ENCODE measurements around the gene PTGIR. TPM values are rescaled to one million over a fixed set of nuclear protein-coding genes. Genes with fewer than 3 reads are reported as not detected.
A peak's percentile ranks its signal among the peaks of the same experiment; 100 is the strongest.

PTGIR gene
- total RNA-seq, 1 experiment from 2014 or later = 0.24 TPM

DNA sequence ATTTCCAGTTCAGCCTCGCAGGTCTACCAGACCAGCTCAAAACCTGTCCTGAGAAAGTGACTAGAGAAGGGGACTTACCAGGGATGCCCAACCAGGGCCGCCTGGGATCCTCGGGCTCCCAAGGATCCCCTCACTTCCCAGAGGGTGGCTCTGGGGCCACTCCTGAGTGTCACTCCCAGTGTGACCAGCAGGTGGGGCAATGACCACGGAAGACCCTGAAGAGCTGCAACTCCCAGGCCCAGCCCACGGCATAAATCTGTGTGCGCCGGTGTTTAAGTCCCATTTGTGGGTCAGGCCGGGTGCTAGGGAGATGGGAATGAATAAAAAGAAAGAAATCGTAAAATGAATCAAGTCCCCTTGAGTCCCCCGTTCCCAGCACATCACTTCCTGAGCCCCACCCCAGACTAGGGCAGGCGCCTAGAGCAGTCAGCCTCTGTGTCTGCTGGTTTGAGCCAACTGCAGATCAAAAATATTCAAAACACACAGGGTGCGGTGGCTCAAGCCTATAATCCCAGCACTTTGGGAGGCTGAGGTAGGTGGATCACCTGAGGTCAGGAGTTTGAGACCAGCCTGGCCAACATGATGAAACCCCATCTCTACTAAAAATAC is 10.7 kb downstream of the PTGIR start:
- Mint-ChIP-seq H3K4me1 (peaks cover 9% of the 10 kb centered on the region), H3K27me3 (ENCODE audit: low read depth) (peaks cover 3% of the 10 kb centered on the region; the same call in 1 of the 2 replicates), H3K36me3 (peaks cover 8% of the 10 kb centered on the region), H3K9me3 (no peaks in the 10 kb centered on the region), H3K27ac (no peak overlapping the region), H3K4me3 (0 out of 2 replicates have a peak overlapping the region, but pooled peaks have one; percentile 24)
- DNase-seq (ENCODE audit: low spot score) (peak; percentile 93), ATAC-seq (peak; percentile 88)
- CTCF ChIA-PET = interaction anchor here (0.6 to 13.2 kb wide), 27 partner anchors 9 to 1108 kb away, joined by 3 to 484 read pairs (median 6); partner anchors contain the start of genes CALM3, DACT3, PTGIR and SLC1A5
- POLR2A ChIA-PET = no interaction called here
- TF ChIP-seq, protein P1, sequence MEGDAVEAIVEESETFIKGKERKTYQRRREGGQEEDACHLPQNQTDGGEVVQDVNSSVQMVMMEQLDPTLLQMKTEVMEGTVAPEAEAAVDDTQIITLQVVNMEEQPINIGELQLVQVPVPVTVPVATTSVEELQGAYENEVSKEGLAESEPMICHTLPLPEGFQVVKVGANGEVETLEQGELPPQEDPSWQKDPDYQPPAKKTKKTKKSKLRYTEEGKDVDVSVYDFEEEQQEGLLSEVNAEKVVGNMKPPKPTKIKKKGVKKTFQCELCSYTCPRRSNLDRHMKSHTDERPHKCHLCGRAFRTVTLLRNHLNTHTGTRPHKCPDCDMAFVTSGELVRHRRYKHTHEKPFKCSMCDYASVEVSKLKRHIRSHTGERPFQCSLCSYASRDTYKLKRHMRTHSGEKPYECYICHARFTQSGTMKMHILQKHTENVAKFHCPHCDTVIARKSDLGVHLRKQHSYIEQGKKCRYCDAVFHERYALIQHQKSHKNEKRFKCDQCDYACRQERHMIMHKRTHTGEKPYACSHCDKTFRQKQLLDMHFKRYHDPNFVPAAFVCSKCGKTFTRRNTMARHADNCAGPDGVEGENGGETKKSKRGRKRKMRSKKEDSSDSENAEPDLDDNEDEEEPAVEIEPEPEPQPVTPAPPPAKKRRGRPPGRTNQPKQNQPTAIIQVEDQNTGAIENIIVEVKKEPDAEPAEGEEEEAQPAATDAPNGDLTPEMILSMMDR (IDR thresholded peaks at IDR 0.05) = peak; percentile 88
- TF ChIP-seq IRF2 (CRISPR knock-in tag; IDR thresholded peaks at IDR 0.05; ENCODE audit: borderline replicate concordance, low read depth) = no peak

GRCh38 chr19:46613525-46613924 is 11.4 kb downstream of the PTGIR start:
- H3K27me3 Mint-ChIP-seq (ENCODE audit: low read depth) = peaks cover 3% of the 10 kb centered on the region; the same call in 1 of the 2 replicates
- DNase-seq (ENCODE audit: low spot score) (no peak), ATAC-seq (no peak)
- POLR2A ChIA-PET = interaction anchor here (1.2 kb wide), 1 partner anchor 13 kb away, joined by 5 read pairs; the partner anchor contains the start of gene CALM3
- H3K36me3 Mint-ChIP-seq = peaks cover 15% of the 10 kb centered on the region
- H3K9me3 Mint-ChIP-seq = no peaks in the 10 kb centered on the region
- CTCF ChIA-PET = interaction anchor here (0.6 to 13.2 kb wide), 22 partner anchors 9 to 1009 kb away, joined by 3 to 484 read pairs (median 6); partner anchors contain the start of genes CALM3, DACT3, PTGIR and SLC1A5
- H3K4me3 Mint-ChIP-seq = no peak overlapping the region
- no peak overlapping the region for H3K27ac Mint-ChIP-seq
- TF ChIP-seq, protein P2, sequence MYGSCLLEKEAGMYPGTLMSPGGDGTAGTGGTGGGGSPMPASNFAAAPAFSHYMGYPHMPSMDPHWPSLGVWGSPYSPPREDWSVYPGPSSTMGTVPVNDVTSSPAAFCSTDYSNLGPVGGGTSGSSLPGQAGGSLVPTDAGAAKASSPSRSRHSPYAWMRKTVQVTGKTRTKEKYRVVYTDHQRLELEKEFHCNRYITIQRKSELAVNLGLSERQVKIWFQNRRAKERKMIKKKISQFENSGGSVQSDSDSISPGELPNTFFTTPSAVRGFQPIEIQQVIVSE (CRISPR knock-in tag; IDR thresholded peaks at IDR 0.05; ENCODE audit: borderline replicate concordance) = no peak
- TF ChIP-seq FOXP1 (CRISPR knock-in tag; IDR thresholded peaks at IDR 0.05; ENCODE audit: borderline replicate concordance) (no peak), USF1 (CRISPR knock-in tag; IDR thresholded peaks at IDR 0.05) (no peak), FOXK1 (CRISPR knock-in tag; IDR thresholded peaks at IDR 0.05) (no peak), GTF2I (CRISPR knock-in tag; conservative IDR thresholded peaks at IDR 0.05) (no peak), EMX1 (CRISPR knock-in tag; IDR thresholded peaks at IDR 0.05) (no peak), ZNF138 (CRISPR knock-in tag; conservative IDR thresholded peaks at IDR 0.05) (no peak)
- H3K4me1 Mint-ChIP-seq = peaks cover 9% of the 10 kb centered on the region

DNA sequence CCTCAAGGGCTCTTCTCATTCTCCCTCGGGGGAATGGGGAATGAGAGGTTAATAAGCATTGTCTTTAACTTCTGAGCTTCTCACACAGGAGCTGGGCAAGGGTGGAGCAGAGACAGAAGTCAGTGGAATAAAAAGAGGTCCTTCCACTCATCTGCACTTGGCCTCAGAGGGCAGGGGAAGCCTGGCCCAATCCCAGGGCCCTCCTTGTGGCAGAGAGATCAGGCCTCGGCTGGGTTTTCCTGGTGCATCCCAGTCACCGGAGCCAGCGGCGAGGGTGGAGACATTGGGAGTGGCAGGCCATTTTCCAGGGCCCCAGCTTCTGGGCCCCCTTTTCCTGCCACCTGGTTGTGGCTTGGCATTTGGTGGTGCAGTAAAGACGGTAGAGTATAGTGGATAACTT is 13.1 kb downstream of the PTGIR start:
- Mint-ChIP-seq H3K36me3 (peaks cover 26% of the 10 kb centered on the region), H3K9me3 (no peaks in the 10 kb centered on the region), H3K27me3 (ENCODE audit: low read depth) (peaks cover 2% of the 10 kb centered on the region; the same call in 1 of the 2 replicates), H3K4me1 (peaks cover 8% of the 10 kb centered on the region), H3K27ac (no peak overlapping the region), H3K4me3 (no peak overlapping the region)
- ATAC-seq (no peak), DNase-seq (ENCODE audit: low spot score) (no peak)
- CTCF ChIA-PET = interaction anchor here (0.7 to 13.2 kb wide), 8 partner anchors 9 to 117 kb away, joined by 3 to 484 read pairs (median 3); partner anchors contain the start of genes DACT3 and PNMA8B
- POLR2A ChIA-PET = interaction anchor here (0.6 kb wide), 1 partner anchor 47 kb away, joined by 3 read pairs; no protein-coding TSS in a partner anchor
- TF ChIP-seq ZSCAN18 (CRISPR knock-in tag; IDR thresholded peaks at IDR 0.05) = no peak
- TF ChIP-seq MXD4 (CRISPR knock-in tag; IDR thresholded peaks at IDR 0.05; ENCODE audit: borderline replicate concordance) = no peak
- no peak for TF ChIP-seq HMGA2 (CRISPR knock-in tag; IDR thresholded peaks at IDR 0.05)
- no peak for TF ChIP-seq RELA (CRISPR knock-in tag; IDR thresholded peaks at IDR 0.05; ENCODE audit: borderline replicate concordance)
- TF ChIP-seq EMX1 (CRISPR knock-in tag; IDR thresholded peaks at IDR 0.05) = no peak
- TF ChIP-seq ZNF121 (CRISPR knock-in tag; IDR thresholded peaks at IDR 0.05) = no peak
- TF ChIP-seq, protein P3, sequence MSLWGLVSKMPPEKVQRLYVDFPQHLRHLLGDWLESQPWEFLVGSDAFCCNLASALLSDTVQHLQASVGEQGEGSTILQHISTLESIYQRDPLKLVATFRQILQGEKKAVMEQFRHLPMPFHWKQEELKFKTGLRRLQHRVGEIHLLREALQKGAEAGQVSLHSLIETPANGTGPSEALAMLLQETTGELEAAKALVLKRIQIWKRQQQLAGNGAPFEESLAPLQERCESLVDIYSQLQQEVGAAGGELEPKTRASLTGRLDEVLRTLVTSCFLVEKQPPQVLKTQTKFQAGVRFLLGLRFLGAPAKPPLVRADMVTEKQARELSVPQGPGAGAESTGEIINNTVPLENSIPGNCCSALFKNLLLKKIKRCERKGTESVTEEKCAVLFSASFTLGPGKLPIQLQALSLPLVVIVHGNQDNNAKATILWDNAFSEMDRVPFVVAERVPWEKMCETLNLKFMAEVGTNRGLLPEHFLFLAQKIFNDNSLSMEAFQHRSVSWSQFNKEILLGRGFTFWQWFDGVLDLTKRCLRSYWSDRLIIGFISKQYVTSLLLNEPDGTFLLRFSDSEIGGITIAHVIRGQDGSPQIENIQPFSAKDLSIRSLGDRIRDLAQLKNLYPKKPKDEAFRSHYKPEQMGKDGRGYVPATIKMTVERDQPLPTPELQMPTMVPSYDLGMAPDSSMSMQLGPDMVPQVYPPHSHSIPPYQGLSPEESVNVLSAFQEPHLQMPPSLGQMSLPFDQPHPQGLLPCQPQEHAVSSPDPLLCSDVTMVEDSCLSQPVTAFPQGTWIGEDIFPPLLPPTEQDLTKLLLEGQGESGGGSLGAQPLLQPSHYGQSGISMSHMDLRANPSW (CRISPR knock-in tag; conservative IDR thresholded peaks at IDR 0.05; ENCODE audit: low read depth) = no peak
- TF ChIP-seq ATF1 (CRISPR knock-in tag; IDR thresholded peaks at IDR 0.05) = no peak
- TF ChIP-seq, protein P4, sequence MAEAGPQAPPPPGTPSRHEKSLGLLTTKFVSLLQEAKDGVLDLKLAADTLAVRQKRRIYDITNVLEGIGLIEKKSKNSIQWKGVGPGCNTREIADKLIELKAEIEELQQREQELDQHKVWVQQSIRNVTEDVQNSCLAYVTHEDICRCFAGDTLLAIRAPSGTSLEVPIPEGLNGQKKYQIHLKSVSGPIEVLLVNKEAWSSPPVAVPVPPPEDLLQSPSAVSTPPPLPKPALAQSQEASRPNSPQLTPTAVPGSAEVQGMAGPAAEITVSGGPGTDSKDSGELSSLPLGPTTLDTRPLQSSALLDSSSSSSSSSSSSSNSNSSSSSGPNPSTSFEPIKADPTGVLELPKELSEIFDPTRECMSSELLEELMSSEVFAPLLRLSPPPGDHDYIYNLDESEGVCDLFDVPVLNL (CRISPR knock-in tag; IDR thresholded peaks at IDR 0.05; ENCODE audit: borderline replicate concordance, low read depth) = no peak
- no peak for TF ChIP-seq CREM (CRISPR knock-in tag; IDR thresholded peaks at IDR 0.05)
- TF ChIP-seq, protein P5, sequence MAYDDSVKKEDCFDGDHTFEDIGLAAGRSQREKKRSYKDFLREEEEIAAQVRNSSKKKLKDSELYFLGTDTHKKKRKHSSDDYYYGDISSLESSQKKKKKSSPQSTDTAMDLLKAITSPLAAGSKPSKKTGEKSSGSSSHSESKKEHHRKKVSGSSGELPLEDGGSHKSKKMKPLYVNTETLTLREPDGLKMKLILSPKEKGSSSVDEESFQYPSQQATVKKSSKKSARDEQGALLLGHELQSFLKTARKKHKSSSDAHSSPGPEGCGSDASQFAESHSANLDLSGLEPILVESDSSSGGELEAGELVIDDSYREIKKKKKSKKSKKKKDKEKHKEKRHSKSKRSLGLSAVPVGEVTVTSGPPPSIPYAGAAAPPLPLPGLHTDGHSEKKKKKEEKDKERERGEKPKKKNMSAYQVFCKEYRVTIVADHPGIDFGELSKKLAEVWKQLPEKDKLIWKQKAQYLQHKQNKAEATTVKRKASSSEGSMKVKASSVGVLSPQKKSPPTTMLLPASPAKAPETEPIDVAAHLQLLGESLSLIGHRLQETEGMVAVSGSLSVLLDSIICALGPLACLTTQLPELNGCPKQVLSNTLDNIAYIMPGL (CRISPR knock-in tag; IDR thresholded peaks at IDR 0.05) = no peak
